Skeletal muscle satellite cell (primary cell): ENCODE results near the gene MEIS3.

Source experiments
- H3K27me3 ChIP-seq: 2 replicates; pipeline ENCODE4 v1.7.0; 2013; ENCODE audit warnings: low read length; ENCODE audit not compliant: control insufficient read depth, insufficient read depth
- H3K36me3 ChIP-seq: 2 replicates; pipeline ENCODE4 v1.7.0; 2013; ENCODE audit warnings: mild to moderate bottlenecking, control low read depth, low read length; ENCODE audit not compliant: insufficient read depth
- H3K4me1 ChIP-seq: 2 replicates; pipeline ENCODE4 v1.7.0; 2013; ENCODE audit warnings: low read length; ENCODE audit not compliant: control insufficient read depth, insufficient read depth
- H3K4me2 ChIP-seq: 2 replicates; pipeline ENCODE4 v1.7.0; 2013; ENCODE audit warnings: mild to moderate bottlenecking, low read length
- H3K4me3 ChIP-seq: 2 replicates; pipeline ENCODE4 v1.7.0; 2013; ENCODE audit warnings: low read length
- H3K9ac ChIP-seq: 2 replicates; pipeline ENCODE4 v1.7.0; 2013; ENCODE audit warnings: mild to moderate bottlenecking, low read depth, low read length, moderate library complexity
- H3K9me3 ChIP-seq: replicated peaks from 2 replicates; pipeline ENCODE4 v1.7.0; 2013; ENCODE audit warnings: mild to moderate bottlenecking, control low read depth, low read length

The MEIS3 gene

GRCh38 chr19:47411101-47411500, 8.2 kb downstream of the MEIS3 start:
- peaks cover 14% of the 10 kb centered on the region for H3K27me3 ChIP-seq
- no peak overlapping the region for H3K9ac ChIP-seq
- H3K9me3 ChIP-seq: no peaks in the 10 kb centered on the region
- no peak overlapping the region for H3K4me3 ChIP-seq
- peaks cover 6% of the 10 kb centered on the region for H3K36me3 ChIP-seq
- H3K4me2 ChIP-seq: no peak overlapping the region
- no peaks in the 10 kb centered on the region for H3K4me1 ChIP-seq

GRCh38 chr19:47408156-47408938, 11.0 kb downstream of the MEIS3 start:
- no peaks in the 10 kb centered on the region for H3K36me3 ChIP-seq
- no peak overlapping the region for H3K4me2 ChIP-seq
- no peak overlapping the region for H3K4me3 ChIP-seq
- no peaks in the 10 kb centered on the region for H3K9me3 ChIP-seq
- no peaks in the 10 kb centered on the region for H3K4me1 ChIP-seq
- peaks cover 11% of the 10 kb centered on the region for H3K27me3 ChIP-seq
- H3K9ac ChIP-seq: no peak overlapping the region

GRCh38 chr19:47407417-47407774, 11.9 kb downstream of the MEIS3 start:
- H3K9ac ChIP-seq: no peak overlapping the region
- H3K4me1 ChIP-seq: no peaks in the 10 kb centered on the region
- peaks cover 11% of the 10 kb centered on the region for H3K27me3 ChIP-seq
- no peak overlapping the region for H3K4me2 ChIP-seq
- no peaks in the 10 kb centered on the region for H3K36me3 ChIP-seq
- H3K9me3 ChIP-seq: no peaks in the 10 kb centered on the region
- no peak overlapping the region for H3K4me3 ChIP-seq

GRCh38 chr19:47406711-47407416, 12.5 kb downstream of the MEIS3 start:
- H3K4me3 ChIP-seq: no peak overlapping the region
- H3K27me3 ChIP-seq: peaks cover 11% of the 10 kb centered on the region
- no peaks in the 10 kb centered on the region for H3K9me3 ChIP-seq
- no peaks in the 10 kb centered on the region for H3K36me3 ChIP-seq
- H3K9ac ChIP-seq: no peak overlapping the region
- no peaks in the 10 kb centered on the region for H3K4me1 ChIP-seq
- no peak overlapping the region for H3K4me2 ChIP-seq

GRCh38 chr19:47405854-47406417, 13.4 kb downstream of the MEIS3 start:
- Histone ChIP-seq H3K4me1 (no peaks in the 10 kb centered on the region), H3K9ac (no peak overlapping the region), H3K27me3 (peaks cover 8% of the 10 kb centered on the region), H3K36me3 (no peaks in the 10 kb centered on the region), H3K9me3 (no peaks in the 10 kb centered on the region), H3K4me3 (no peak overlapping the region), H3K4me2 (no peak overlapping the region)

- Histone ChIP-seq H3K9ac (no peak overlapping the region), H3K36me3 (no peaks in the 10 kb centered on the region), H3K27me3 (peaks cover 8% of the 10 kb centered on the region), H3K9me3 (no peaks in the 10 kb centered on the region), H3K4me1 (no peaks in the 10 kb centered on the region), H3K4me2 (no peak overlapping the region), H3K4me3 (no peak overlapping the region)
Observed at GRCh38 chr19:47405197-47405550, 14.2 kb downstream of the MEIS3 start.

GRCh38 chr19:47404334-47405196, 14.8 kb downstream of the MEIS3 start:
- Histone ChIP-seq H3K9me3 (no peaks in the 10 kb centered on the region), H3K4me2 (no peak overlapping the region), H3K36me3 (no peaks in the 10 kb centered on the region), H3K4me3 (no peak overlapping the region), H3K27me3 (peaks cover 8% of the 10 kb centered on the region), H3K4me1 (no peaks in the 10 kb centered on the region), H3K9ac (no peak overlapping the region)

- Histone ChIP-seq H3K9ac (no peak overlapping the region), H3K4me2 (no peak overlapping the region), H3K36me3 (no peaks in the 10 kb centered on the region), H3K27me3 (peaks cover 8% of the 10 kb centered on the region), H3K9me3 (no peaks in the 10 kb centered on the region), H3K4me3 (no peak overlapping the region), H3K4me1 (no peaks in the 10 kb centered on the region)
Observed at GRCh38 chr19:47402504-47402903, 16.8 kb downstream of the MEIS3 start.

- H3K4me3 ChIP-seq: no peak overlapping the region
- H3K4me2 ChIP-seq: no peak overlapping the region
- no peak overlapping the region for H3K9ac ChIP-seq
- H3K36me3 ChIP-seq: no peaks in the 10 kb centered on the region
- peaks cover 10% of the 10 kb centered on the region for H3K27me3 ChIP-seq
- H3K9me3 ChIP-seq: no peaks in the 10 kb centered on the region
- no peaks in the 10 kb centered on the region for H3K4me1 ChIP-seq
Observed at GRCh38 chr19:47398707-47399597, 20.4 kb downstream of the MEIS3 start.

GRCh38 chr19:47391510-47392223, 27.7 kb downstream of the MEIS3 start:
- Histone ChIP-seq H3K4me3 (no peak overlapping the region), H3K4me2 (no peak overlapping the region), H3K4me1 (no peaks in the 10 kb centered on the region), H3K36me3 (no peaks in the 10 kb centered on the region), H3K27me3 (peaks cover 13% of the 10 kb centered on the region), H3K9ac (no peak overlapping the region), H3K9me3 (no peaks in the 10 kb centered on the region)
